Brain microvascular endothelial cell (primary cell): ENCODE results near the gene ADCY6.

Source experiments
- DNase-seq: peaks from one replicate; pipeline ENCODE4 v3.0.0-alpha.2; 2020
- H3K27ac ChIP-seq: fragments of 250-450 bp; sonication (Bioruptor Pico); 2 replicates; pipeline ENCODE4 v1.5.1; 2020; ENCODE audit warnings: mild to moderate bottlenecking, moderate library complexity
- H3K27me3 ChIP-seq: fragments of 250-450 bp; sonication (Bioruptor Pico); replicated peaks from 2 replicates; pipeline ENCODE4 v1.5.1; 2020; ENCODE audit warnings: mild to moderate bottlenecking
- H3K36me3 ChIP-seq: fragments of 250-450 bp; sonication (Bioruptor Pico); replicated peaks from 2 replicates; pipeline ENCODE4 v1.5.1; 2020; ENCODE audit warnings: mild to moderate bottlenecking
- H3K4me3 ChIP-seq: 2 replicates; pipeline ENCODE4 v1.5.1; 2011; ENCODE audit warnings: low read depth, mild to moderate bottlenecking, control low read depth, low read length, moderate library complexity
- CTCF ChIP-seq: IDR thresholded peaks from 2 replicates; pipeline ENCODE4 v1.5.1; 2011; ENCODE audit warnings: low read depth, mild to moderate bottlenecking, moderate library complexity, low read length, control low read depth, inconsistent platforms; ENCODE audit errors: missing control alignments
- in situ Hi-C: cut with HindIII; loops from 2 replicates; pipeline ENCODE4 v1.10.0; 2017; ENCODE audit warnings: low sequenced_read_pairs, low pct_ligation_motif_present

ADCY6 gene

DNA sequence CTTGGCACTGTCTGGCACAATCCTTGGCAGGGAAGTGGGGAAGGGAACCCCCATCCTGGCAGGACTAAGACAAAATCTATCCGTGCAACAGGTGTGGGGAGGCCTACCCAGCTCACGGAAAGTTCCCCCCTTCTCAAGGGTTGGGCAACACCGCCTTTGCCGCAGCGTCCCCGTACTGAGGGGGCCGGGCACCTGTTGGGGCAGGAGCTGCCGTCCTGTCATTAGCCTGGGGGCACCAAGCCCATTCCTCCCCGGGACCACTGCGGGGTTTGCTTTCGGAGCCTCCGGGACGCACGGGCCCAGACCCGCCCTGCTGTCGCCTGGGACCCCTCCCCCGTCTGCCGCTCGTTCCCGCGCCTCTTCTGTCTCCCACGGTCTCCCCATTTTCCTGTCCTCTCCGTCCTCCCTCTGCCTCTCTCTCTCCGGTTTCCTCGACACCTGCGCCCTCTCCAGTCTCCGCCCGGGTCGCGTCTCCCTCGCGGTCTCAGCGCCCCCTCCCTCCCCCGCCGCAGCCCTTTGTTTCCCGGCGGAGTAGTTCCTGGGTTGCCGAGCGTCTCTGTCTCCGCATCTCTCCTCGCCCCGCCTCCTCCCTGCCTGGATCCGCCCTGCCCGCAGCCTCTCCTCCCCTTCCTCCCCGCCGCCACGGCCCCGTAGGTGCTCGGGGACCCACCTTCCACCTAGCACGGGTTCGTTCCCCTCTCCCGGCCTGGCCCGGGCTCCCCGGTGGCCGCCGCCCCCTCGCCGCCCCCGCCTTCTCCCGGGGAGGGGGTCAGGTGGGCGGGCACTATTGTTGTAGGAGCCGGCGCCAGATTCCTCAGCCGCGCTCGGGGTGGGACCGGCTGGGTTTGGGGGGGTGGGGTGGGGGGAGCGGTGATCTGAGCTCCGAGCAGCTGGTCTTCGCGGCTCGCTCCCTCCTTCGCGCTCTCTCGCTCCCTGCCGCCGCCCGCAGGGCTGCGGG is 29.3 kb upstream of the ADCY6 start, which contains the start of gene CACNB3:
TSS of gene CACNB3 (plus strand) at position 624 of the 958 bp plus-strand sequence. CDS start 434 bp downstream, outside the sequence.
- peak within 1 kb of the TSS; percentile 67 for H3K4me3 ChIP-seq
- H3K27ac ChIP-seq = no peak within 1 kb of the TSS
- H3K27me3 ChIP-seq = no peaks in the 10 kb centered on the region
- DNase-seq = peak; percentile 51
- peak; percentile 3 for TF ChIP-seq CTCF
- H3K36me3 ChIP-seq = no peaks in the 10 kb centered on the region
- in situ Hi-C loops = no loop called here

DNA sequence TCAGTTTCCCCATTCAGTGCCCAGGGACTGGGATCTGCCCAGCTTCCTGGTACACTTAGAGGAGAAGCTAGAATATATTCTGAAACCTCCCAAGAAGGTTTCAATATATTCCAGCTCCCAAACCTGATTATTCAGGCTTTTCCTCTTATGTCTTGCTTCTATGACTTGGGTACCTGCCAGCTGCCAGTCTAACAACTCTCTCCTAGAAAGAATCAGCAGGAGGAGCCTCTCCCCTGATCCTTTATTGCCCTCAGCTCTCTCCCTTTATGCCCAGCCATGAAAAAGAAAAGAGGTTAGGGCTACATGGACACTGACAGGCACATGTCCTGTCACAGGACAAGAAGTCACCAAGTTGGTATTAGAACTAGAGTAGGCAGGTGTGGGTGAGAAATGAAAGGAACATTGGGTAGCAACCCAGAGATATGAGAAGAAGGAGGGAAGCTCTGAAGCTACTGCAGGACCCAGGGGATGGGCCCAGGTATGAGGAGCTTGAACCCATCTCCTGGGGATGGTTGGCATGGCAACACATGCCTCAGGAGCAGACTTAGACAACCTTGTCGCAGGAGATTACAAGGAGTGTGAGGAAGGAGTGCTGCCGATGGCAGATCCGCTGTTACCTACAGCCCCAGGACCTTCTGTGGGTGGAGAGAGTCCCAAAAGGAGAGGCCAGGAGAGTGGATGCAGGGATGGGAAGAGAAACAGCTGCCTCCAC is 27.4 kb upstream of the ADCY6 start:
- H3K4me3 ChIP-seq = peak overlapping the region; percentile 81
- no peak for DNase-seq
- H3K36me3 ChIP-seq = no peaks in the 10 kb centered on the region
- H3K27me3 ChIP-seq = no peaks in the 10 kb centered on the region
- no peak for TF ChIP-seq CTCF
- no peak overlapping the region for H3K27ac ChIP-seq
- in situ Hi-C loops = no loop called here

DNA sequence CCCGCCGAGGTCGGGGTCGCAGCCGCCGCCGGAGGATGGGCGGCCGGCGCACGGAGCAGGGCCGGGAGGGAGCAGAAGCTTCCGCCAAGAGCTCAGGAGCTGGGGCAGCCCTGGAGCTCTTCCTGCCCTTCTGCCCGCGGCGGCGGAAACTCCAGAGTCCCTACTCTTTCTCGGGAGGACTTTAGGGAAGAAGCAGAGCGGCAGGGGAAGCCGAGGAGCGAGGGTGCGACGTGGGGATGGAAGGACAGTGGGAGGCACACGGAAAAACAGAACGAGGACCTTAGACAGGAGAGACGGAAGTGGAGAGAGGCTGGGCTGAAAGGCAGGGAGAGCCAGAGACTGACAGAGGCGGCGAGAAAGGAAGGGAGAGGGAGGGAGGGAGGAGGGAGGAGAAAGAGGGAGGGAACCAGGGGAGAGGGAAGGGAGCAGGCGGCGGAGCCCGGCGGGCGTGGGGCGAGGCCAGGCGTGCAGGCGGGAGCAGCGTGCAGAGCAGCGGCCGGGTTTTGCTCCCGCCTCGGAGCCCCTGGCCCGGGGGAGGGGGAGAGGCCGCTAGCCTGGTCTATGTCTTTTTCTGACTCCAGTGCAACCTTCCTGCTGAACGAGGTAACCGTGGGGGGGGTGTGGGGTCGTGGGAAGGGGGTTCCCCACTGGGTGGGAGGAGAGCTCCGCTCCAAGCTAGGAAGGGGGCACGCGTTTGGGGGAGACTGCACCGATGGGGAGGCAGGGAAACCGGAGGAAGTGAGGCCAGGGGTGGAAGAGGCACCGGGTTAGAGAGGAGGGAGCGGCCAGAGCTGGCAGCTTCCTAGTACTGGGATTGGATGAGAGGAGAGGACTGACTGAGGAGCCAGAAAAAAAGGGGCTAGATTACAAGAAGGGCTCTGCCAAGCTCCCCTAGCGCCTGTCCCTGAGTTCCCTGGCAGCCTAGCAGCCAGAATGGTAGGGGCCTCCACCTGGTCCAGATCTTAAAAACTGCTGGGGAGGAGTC is 26.5 kb upstream of the ADCY6 start:
- peak; percentile 76 for DNase-seq
- in situ Hi-C loops = no loop called here
- Histone ChIP-seq H3K27ac (peak overlapping the region; percentile 65), H3K27me3 (no peaks in the 10 kb centered on the region), H3K4me3 (peak overlapping the region; percentile 81), H3K36me3 (no peaks in the 10 kb centered on the region)
- no peak for TF ChIP-seq CTCF

DNA sequence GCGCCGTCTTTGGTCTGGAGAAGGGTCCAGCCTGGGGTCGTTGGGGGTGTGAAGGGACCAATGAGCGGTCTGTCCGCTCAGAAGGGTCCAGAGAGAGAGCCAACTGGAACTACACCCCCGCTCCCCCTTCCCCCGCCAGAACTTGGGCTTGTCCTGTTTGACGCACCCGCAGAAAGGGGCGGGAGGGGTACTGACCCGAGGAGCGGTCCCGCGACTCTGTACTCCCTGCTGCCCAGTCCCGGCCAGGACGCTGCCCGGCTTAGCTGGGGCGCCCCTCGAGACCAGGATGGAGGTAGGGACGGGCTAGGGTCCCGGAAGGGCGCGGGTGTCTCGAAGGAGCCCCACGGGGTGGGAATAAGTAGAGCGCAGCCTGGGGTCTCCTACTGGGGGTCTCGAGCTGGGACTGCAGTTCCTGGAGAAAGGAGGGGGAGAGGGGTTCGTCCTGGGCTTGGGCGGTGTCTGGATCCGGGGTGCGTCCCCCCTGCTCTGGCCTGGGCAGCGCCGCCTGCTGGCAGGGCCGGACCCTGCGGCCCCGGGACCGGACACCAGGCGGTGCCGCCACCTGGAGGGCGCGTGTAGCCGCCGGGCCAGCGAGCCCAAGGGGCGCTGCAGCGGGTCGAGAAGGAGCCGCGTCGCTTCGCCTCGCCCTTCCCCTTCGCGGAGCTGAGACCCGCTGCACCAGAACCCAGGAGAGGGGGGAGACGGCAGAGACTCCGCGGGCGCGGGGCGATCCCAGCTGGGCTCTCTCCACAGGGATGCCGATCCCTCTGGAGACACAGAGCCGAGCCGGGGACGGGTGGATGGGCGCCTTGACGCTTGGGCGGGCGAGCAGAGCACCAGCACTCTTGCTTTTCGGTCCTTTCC is 25.6 kb upstream of the ADCY6 start:
- peak; percentile 76 for TF ChIP-seq CTCF
- Histone ChIP-seq H3K36me3 (no peaks in the 10 kb centered on the region), H3K27ac (peak overlapping the region; percentile 65), H3K27me3 (no peaks in the 10 kb centered on the region), H3K4me3 (peak overlapping the region; percentile 81)
- peak; percentile 64 for DNase-seq
- in situ Hi-C loops = no loop called here
